DOHH2 (cell line): ENCODE results near the gene ATP8B1.

Experiments
- H3F3A ChIP-seq: fragments of 200-600 bp; sonication (generic), shearing (Covaris generic); 2 replicates; pipeline ENCODE4 v1.6.0; 2016; ENCODE audit warnings: antibody characterized with exemption, mild to moderate bottlenecking; ENCODE audit not compliant: control insufficient read depth, insufficient read depth
- H3K27ac ChIP-seq: fragments of 200-600 bp; sonication (generic); 2 replicates; pipeline ENCODE4 v1.5.1; 2014; ENCODE audit warnings: low read depth, mild to moderate bottlenecking, low read length, moderate library complexity
- H3K27me3 ChIP-seq: fragments of 200-600 bp; sonication (generic); 2 replicates; pipeline ENCODE4 v1.6.1; 2014; ENCODE audit warnings: mild to moderate bottlenecking, low read length, mixed read lengths; ENCODE audit not compliant: control insufficient read depth
- H3K36me3 ChIP-seq: fragments of 200-600 bp; sonication (generic); 2 replicates; pipeline ENCODE4 v1.6.1; 2014; ENCODE audit warnings: mild to moderate bottlenecking, low read length, moderate library complexity, mixed read lengths; ENCODE audit not compliant: control insufficient read depth
- H3K4me1 ChIP-seq: fragments of 200-600 bp; sonication (generic); 2 replicates; pipeline ENCODE4 v1.6.1; 2014; ENCODE audit warnings: mild to moderate bottlenecking, low read length, mixed read lengths; ENCODE audit not compliant: control insufficient read depth
- H3K4me2 ChIP-seq: fragments of 200-600 bp; sonication (generic); 2 replicates; pipeline ENCODE4 v1.6.0; 2014; ENCODE audit warnings: mild to moderate bottlenecking, low read length, moderate library complexity
- H3K4me3 ChIP-seq: fragments of 200-600 bp; sonication (generic); 2 replicates; pipeline ENCODE4 v1.5.1; 2014; ENCODE audit warnings: mild to moderate bottlenecking, low read length, mixed read lengths
- H3K79me2 ChIP-seq: fragments of 200-600 bp; sonication (generic); 2 replicates; pipeline ENCODE4 v1.6.1; 2014; ENCODE audit warnings: mild to moderate bottlenecking, low read length, mixed read lengths; ENCODE audit not compliant: control insufficient read depth
- H3K9me2 ChIP-seq: fragments of 200-600 bp; sonication (generic); replicated peaks from 2 replicates; pipeline ENCODE4 v1.6.1; 2014; ENCODE audit warnings: mild to moderate bottlenecking, low read length, mixed read lengths; ENCODE audit not compliant: control insufficient read depth
- H3K9me3 ChIP-seq: fragments of 200-600 bp; sonication (generic); 2 replicates; pipeline ENCODE4 v1.6.1; 2014; ENCODE audit warnings: antibody characterized with exemption, low read length, mixed read lengths; ENCODE audit not compliant: control insufficient read depth, insufficient read depth
- H4K20me1 ChIP-seq: fragments of 200-600 bp; sonication (generic); 2 replicates; pipeline ENCODE4 v1.6.0; 2014; ENCODE audit warnings: low read depth, mild to moderate bottlenecking, antibody characterized with exemption, low read length, moderate library complexity; ENCODE audit not compliant: control insufficient read depth, insufficient read depth
- CTCF ChIP-seq: fragments of 200-600 bp; sonication (generic); IDR thresholded peaks from one replicate; pipeline ENCODE4 v1.5.1; 2014; ENCODE audit warnings: antibody characterized with exemption, mild to moderate bottlenecking, low read depth, low read length; ENCODE audit not compliant: poor library complexity, severe bottlenecking
- EZH2phosphoT487 ChIP-seq: fragments of 200-600 bp; sonication (generic); IDR thresholded peaks from 2 replicates; pipeline ENCODE4 v1.6.1; 2017; ENCODE audit warnings: borderline replicate concordance, mild to moderate bottlenecking, antibody characterized with exemption, low read length, moderate library complexity, mixed read lengths

The ATP8B1 gene

GRCh38 chr18:57748770-57749603 lies 54.1 kb downstream of the ATP8B1 start:
- no peaks in the 10 kb centered on the region for H3K9me2 ChIP-seq
- H3K4me3 ChIP-seq: peak overlapping the region; percentile 40
- H3K36me3 ChIP-seq: no peaks in the 10 kb centered on the region
- peak overlapping the region; percentile 51 for H3K4me2 ChIP-seq
- no peaks in the 10 kb centered on the region for H3K27me3 ChIP-seq
- no peaks in the 10 kb centered on the region for H3F3A ChIP-seq
- H3K27ac ChIP-seq: peak overlapping the region; percentile 40
- TF ChIP-seq CTCF: no peak
- no peak for TF ChIP-seq EZH2phosphoT487
- no peaks in the 10 kb centered on the region for H3K9me3 ChIP-seq
- no peaks in the 10 kb centered on the region for H4K20me1 ChIP-seq
- H3K4me1 ChIP-seq: peaks cover 24% of the 10 kb centered on the region
- H3K79me2 ChIP-seq: no peaks in the 10 kb centered on the region

- Histone ChIP-seq H4K20me1 (no peaks in the 10 kb centered on the region), H3K36me3 (no peaks in the 10 kb centered on the region), H3K4me1 (peaks cover 24% of the 10 kb centered on the region), H3K9me2 (no peaks in the 10 kb centered on the region), H3K9me3 (no peaks in the 10 kb centered on the region), H3K4me2 (peak overlapping the region; percentile 51), H3K27ac (peak overlapping the region; percentile 40), H3K79me2 (no peaks in the 10 kb centered on the region), H3F3A (no peaks in the 10 kb centered on the region), H3K27me3 (no peaks in the 10 kb centered on the region), H3K4me3 (peak overlapping the region; percentile 40)
- no peak for TF ChIP-seq CTCF
- TF ChIP-seq EZH2phosphoT487: no peak
These were observed 55.1 kb downstream of the ATP8B1 start for GRCh38 chr18:57747809-57748680.

- Histone ChIP-seq H3K36me3 (no peaks in the 10 kb centered on the region), H3K27ac (no peak overlapping the region), H3K27me3 (no peaks in the 10 kb centered on the region), H3K9me3 (no peaks in the 10 kb centered on the region), H3K4me1 (peaks cover 19% of the 10 kb centered on the region), H3K4me3 (no peak overlapping the region), H3K79me2 (no peaks in the 10 kb centered on the region), H3K4me2 (no peak overlapping the region), H3K9me2 (no peaks in the 10 kb centered on the region), H4K20me1 (no peaks in the 10 kb centered on the region), H3F3A (no peaks in the 10 kb centered on the region)
- no peak for TF ChIP-seq EZH2phosphoT487
- TF ChIP-seq CTCF: no peak
These were observed 58.9 kb downstream of the ATP8B1 start for GRCh38 chr18:57744211-57744694.
